GM12878 (cell line): ENCODE results near the gene PCSK2. TPM values are rescaled to one million over a fixed set of nuclear protein-coding genes. Genes with fewer than 3 reads are reported as not detected.

ENCODE experiments used
- ATAC-seq: fragments of 200-7000 bp; cut with Tn5 transposase; 3 replicates; pipeline ENCODE4 v1.9.1; 2020; ENCODE audit warnings: mild to moderate bottlenecking, moderate library complexity
- BruUV-seq: library from RNA; stranded (reverse); fragments of 400-500 nt; replicated peaks from 2 replicates; lab custom pipeline; 2021; lab: Mats Ljungman, UMichigan
- CTCF ChIA-PET: fragments of 300-600 bp; sonication (Branson Sonifier 250); formaldehyde crosslinking; extraction: SDS; loops from one replicate; lab custom pipeline; 2021; ENCODE audit warnings: inconsistent platforms; lab: Yijun Ruan, JAX
- POLR2A ChIA-PET: fragments of 350-600 bp; formaldehyde crosslinking; extraction: SDS; loops from one replicate; lab custom pipeline; 2021; ENCODE audit warnings: inconsistent platforms; lab: Charles Lee
- RAD21 ChIA-PET: fragments of 300-600 bp; sonication (Branson Sonifier 250); formaldehyde crosslinking; loops from one replicate; lab custom pipeline; 2023; ENCODE audit warnings: antibody characterized with exemption; ENCODE audit not compliant: unreplicated experiment; lab: Charles Lee
- SMC1A ChIA-PET: fragments of 300-600 bp; sonication (Branson Sonifier 250); formaldehyde crosslinking; loops from one replicate; lab custom pipeline; 2023; ENCODE audit not compliant: unreplicated experiment, uncharacterized antibody; lab: Charles Lee
- DNase-seq: peaks from one replicate; pipeline ENCODE4 v3.0.0-alpha.2; 2011; ENCODE audit warnings: low read depth, low spot score
- FAIRE-seq: peaks from 3 replicates; lab custom pipeline; 2011; peaks lifted over from hg19 to GRCh38; lab: Jason Lieb, UNC
- H2AFZ ChIP-seq: 2 replicates; pipeline ENCODE4 v1.6.0; 2011; ENCODE audit warnings: low read depth, low read length, control low read depth; ENCODE audit not compliant: control insufficient read depth
- H3K27ac ChIP-seq: 2 replicates; pipeline ENCODE4 v1.5.1; 2011; ENCODE audit warnings: control low read depth; ENCODE audit not compliant: control insufficient read depth, insufficient read depth
- H3K27me3 ChIP-seq, 2 experiments: replicated peaks in 1 of 2; 2 replicates each; pipeline versions ENCODE4 v1.6.0 to v1.6.1; 2011; ENCODE audit warnings: low read length in 1 of 2; ENCODE audit not compliant: control insufficient read depth in 2 of 2, insufficient read depth in 2 of 2
- H3K36me3 ChIP-seq, 2 experiments: 2 replicates each; pipeline ENCODE4 v1.5.1; 2011; ENCODE audit warnings: low read length in 1 of 2; ENCODE audit not compliant: control insufficient read depth in 2 of 2, insufficient read depth in 2 of 2
- H3K4me1 ChIP-seq: 2 replicates; pipeline ENCODE4 v1.6.1; 2011; ENCODE audit warnings: mild to moderate bottlenecking, low read length, moderate library complexity, mixed read lengths; ENCODE audit not compliant: control insufficient read depth, insufficient read depth
- H3K4me2 ChIP-seq: 2 replicates; pipeline ENCODE4 v1.6.0; 2011; ENCODE audit warnings: control low read depth; ENCODE audit not compliant: control insufficient read depth, insufficient read depth
- H3K4me3 ChIP-seq: fragments of 200-600 bp; sonication (generic); 2 replicates; pipeline ENCODE4 v1.5.1; 2016
- H3K79me2 ChIP-seq: 2 replicates; pipeline ENCODE4 v1.6.0; 2011; ENCODE audit warnings: low read length; ENCODE audit not compliant: control insufficient read depth, insufficient read depth
- H3K9ac ChIP-seq: 2 replicates; pipeline ENCODE4 v1.8.0; 2011; ENCODE audit warnings: low read length, control low read depth, mixed read lengths; ENCODE audit not compliant: control insufficient read depth, insufficient read depth
- H3K9me3 ChIP-seq: replicated peaks from 3 replicates; pipeline ENCODE4 v1.5.1; 2011; ENCODE audit warnings: mild to moderate bottlenecking, low read length; ENCODE audit not compliant: control insufficient read depth, insufficient read depth
- H4K20me1 ChIP-seq: 2 replicates; pipeline ENCODE4 v1.6.0; 2011; ENCODE audit not compliant: control insufficient read depth, insufficient read depth
- PAX5 ChIP-seq: IDR thresholded peaks from 2 replicates; pipeline ENCODE4 v1.6.1; 2011; ENCODE audit warnings: low read depth, low read length, borderline replicate concordance
- RAD21 ChIP-seq: IDR thresholded peaks from 2 replicates; pipeline ENCODE4 v1.6.1; 2011; ENCODE audit warnings: mild to moderate bottlenecking, low read depth, low read length, moderate library complexity; ENCODE audit not compliant: insufficient read depth
- ZNF217 ChIP-seq: fragments of 450-650 bp; IDR thresholded peaks from 2 replicates; pipeline ENCODE4 v1.6.1; 2017; ENCODE audit warnings: antibody characterized with exemption, mild to moderate bottlenecking
- WGBS: methylation state at CpG from one replicate; pipeline ENCODE4 v1.1.6; 2016; ENCODE audit warnings: low lambda C conversion rate; ENCODE audit not compliant: insufficient replicate concordance, insufficient coverage; ENCODE audit errors: missing lambda C conversion rate; 5-methylcytosine and 5-hydroxymethylcytosine counted together
- in situ Hi-C: fragments of 300-500 bp; cut with MboI; formaldehyde crosslinking; loops from 9 replicates; pipeline ENCODE4 v1.14.3; 2018; ENCODE audit warnings: mixed read lengths
- intact Hi-C: fragments of 100-400 bp; cut with micrococcal nuclease; formaldehyde crosslinking; loops from one replicate; pipeline ENCODE4 v1.14.2; 2022; ENCODE audit not compliant: unreplicated experiment
- polyA plus RNA-seq, 11 experiments: library from polyadenylated mRNA; depleted of rRNA in 4 of 11; unstranded in 6 of 11; stranded (reverse) in 5 of 11; fragments of >200 nt; fragmentation: Nextera tagmentation in 4 of 11; fragmentation: Illumina TruSeq in 1 of 11; extraction: Ambion mirVana in 4 of 11; extraction: Trizol in 1 of 11; gene quantifications; 1 replicate in 1 of 11; 2 replicates in 10 of 11; pipeline versions ENCODE4 v1.2.1 to v1.2.3, GENCODE V29; 2011 to 2016; ENCODE audit warnings: inconsistent platforms in 2 of 11, missing spikeins in 2 of 11, low read depth in 1 of 11
- total RNA-seq, 4 experiments: library from RNA; depleted of rRNA in 3 of 4; stranded (reverse); fragments of >200 nt in 3 of 4; fragmentation: Illumina TruSeq in 1 of 4; extraction: Trizol in 1 of 4; gene quantifications; 2 replicates each; pipeline versions ENCODE4 v1.2.1 to v1.2.3, GENCODE V29; 2013 to 2021

Gene PCSK2
- total and polyA plus RNA-seq, 10 of the 15 experiments (the other 5 are each of a cell fraction or from before 2014, with no cell fraction given) = not detected

DNA sequence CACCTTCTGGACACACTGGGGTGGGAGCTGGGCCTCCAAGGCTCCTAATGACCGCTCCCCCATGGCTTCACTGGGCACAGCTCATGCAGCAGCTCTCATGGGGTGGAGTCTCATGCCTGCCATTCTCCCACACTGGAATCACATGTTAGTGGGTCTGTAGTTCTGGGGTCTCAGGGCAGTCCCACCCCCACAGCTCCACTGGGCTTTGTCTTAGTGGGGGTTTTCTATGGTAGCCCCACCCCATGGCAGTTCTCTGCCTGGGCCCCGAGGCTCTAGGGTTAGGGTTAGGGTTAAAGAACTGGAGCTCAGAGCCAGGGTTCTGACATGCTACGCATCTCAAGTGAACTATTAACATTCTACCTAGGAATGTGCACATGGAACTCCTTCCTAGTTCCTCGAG lies 139.0 kb downstream of the PCSK2 start:
- Histone ChIP-seq H4K20me1 (no peaks in the 10 kb centered on the region), H3K27me3 (no peaks in the 10 kb centered on the region), H3K4me2 (no peak overlapping the region), H2AFZ (no peak overlapping the region), H3K9ac (no peak overlapping the region), H3K4me3 (no peak overlapping the region), H3K79me2 (no peaks in the 10 kb centered on the region), H3K4me1 (no peaks in the 10 kb centered on the region), H3K36me3 (no peaks in the 10 kb centered on the region), H3K9me3 (no peaks in the 10 kb centered on the region), H3K27ac (no peak overlapping the region)
- no peak for TF ChIP-seq ZNF217
- POLR2A ChIA-PET = no interaction called here
- no peak for ATAC-seq
- CTCF ChIA-PET = no interaction called here
- BruUV-seq = no TSS peak
- 5% methylated on average over 4 of the region's 4 CpGs for WGBS
- RAD21 ChIA-PET = no interaction called here
- intact Hi-C loops (no loop called here), in situ Hi-C loops (no loop called here)
- SMC1A ChIA-PET = no interaction called here
- no peak for DNase-seq
- no peak for FAIRE-seq

- no peak for FAIRE-seq
- ATAC-seq = no peak
- DNase-seq = no peak
- Histone ChIP-seq H3K36me3 (no peaks in the 10 kb centered on the region), H3K79me2 (no peaks in the 10 kb centered on the region), H3K4me2 (no peak overlapping the region), H4K20me1 (no peaks in the 10 kb centered on the region), H3K27ac (no peak overlapping the region), H3K27me3 (no peaks in the 10 kb centered on the region), H2AFZ (no peak overlapping the region), H3K4me3 (no peak overlapping the region), H3K4me1 (no peaks in the 10 kb centered on the region), H3K9ac (no peak overlapping the region), H3K9me3 (no peaks in the 10 kb centered on the region)
- SMC1A ChIA-PET = no interaction called here
- 13% methylated on average over 2 of the region's 2 CpGs for WGBS
- no TSS peak for BruUV-seq
- RAD21 ChIA-PET = no interaction called here
- TF ChIP-seq RAD21 (no peak), PAX5 (no peak)
- CTCF ChIA-PET = interaction anchor here (1.4 kb wide), 1 partner anchor 566 kb away, joined by 3 read pairs; no protein-coding TSS in a partner anchor
- intact Hi-C loops = no loop called here
- in situ Hi-C loops = no loop called here
- POLR2A ChIA-PET = no interaction called here
These were observed 142.7 kb downstream of the PCSK2 start for GRCh38 chr20:17369506-17369905.
